GM12875 (cell line): ENCODE measurements around the gene FAM199X.

Experiments
- H3K4me3 ChIP-seq: one replicate; pipeline ENCODE4 v1.5.1; 2011; ENCODE audit warnings: low read depth, low read length, control low read depth
- CTCF ChIP-seq: IDR thresholded peaks from 2 replicates; pipeline ENCODE4 v1.5.1; 2011; ENCODE audit warnings: low read depth, mild to moderate bottlenecking, control low read depth, inconsistent platforms, low read length, moderate library complexity, borderline replicate concordance; ENCODE audit not compliant: insufficient read depth

The FAM199X gene

GRCh38 chrX:104156630-104157529, 9.4 kb upstream of the FAM199X start, which contains the start of gene SLC25A53:
Gene SLC25A53, minus strand, starts transcription at chrX:104157009. Its CDS starts 51,752 bp downstream, at chrX:104105257.
- TF ChIP-seq CTCF = no peak
- H3K4me3 ChIP-seq = peak within 1 kb of the TSS; percentile 65

- H3K4me3 ChIP-seq = peak overlapping the region; percentile 88
- no peak for TF ChIP-seq CTCF
These were observed 633 bp downstream of the FAM199X start for GRCh38 chrX:104166735-104167436.

- H3K4me3 ChIP-seq = no peak overlapping the region
- no peak for TF ChIP-seq CTCF
These were observed 1.9 kb downstream of the FAM199X start for GRCh38 chrX:104168127-104168526.

GRCh38 chrX:104172121-104172520, 5.9 kb downstream of the FAM199X start:
- no peak for TF ChIP-seq CTCF
- H3K4me3 ChIP-seq = no peak overlapping the region

GRCh38 chrX:104172788-104173187, 6.5 kb downstream of the FAM199X start:
- no peak overlapping the region for H3K4me3 ChIP-seq
- TF ChIP-seq CTCF = no peak

GRCh38 chrX:104173841-104174240, 7.6 kb downstream of the FAM199X start:
- no peak for TF ChIP-seq CTCF
- H3K4me3 ChIP-seq = no peak overlapping the region
